IMR-90 (cell line): ENCODE data around the gene FIBCD1. TPM values are rescaled to one million over a fixed set of nuclear protein-coding genes. Genes with fewer than 3 reads are reported as not detected.

Experiments used
- ATAC-seq: fragments of 200-7000 bp; cut with Tn5 transposase; 2 replicates; pipeline ENCODE4 v1.9.1; 2020; ENCODE audit warnings: low read depth, mild to moderate bottlenecking, moderate library complexity
- BruUV-seq: library from RNA; stranded (reverse); fragments of 400-500 nt; replicated peaks from 2 replicates; lab custom pipeline; 2021; lab: Mats Ljungman, UMichigan
- CTCF ChIA-PET: fragments of 300-600 bp; formaldehyde crosslinking; extraction: SDS; loops from one replicate; lab custom pipeline; 2021; ENCODE audit warnings: antibody characterized with exemption; lab: Yijun Ruan, JAX
- POLR2A ChIA-PET: fragments of 300-600 bp; sonication (Branson Sonifier 250); formaldehyde crosslinking; loops from one replicate; lab custom pipeline; 2022; ENCODE audit warnings: antibody characterized with exemption; ENCODE audit not compliant: unreplicated experiment; lab: Charles Lee
- DNase-seq: peaks from one replicate; pipeline ENCODE4 v3.0.0; 2013
- H2AFZ ChIP-seq: replicated peaks from 2 replicates; pipeline ENCODE3; 2013; ENCODE audit warnings: low read length, mild to moderate bottlenecking; ENCODE audit not compliant: poor library complexity
- H2AK5ac ChIP-seq: 2 replicates; pipeline ENCODE4 v1.6.1; 2013; ENCODE audit warnings: low read depth, low read length, inconsistent platforms
- H2AK9ac ChIP-seq: replicated peaks from 2 replicates; pipeline ENCODE3; 2013; ENCODE audit warnings: mild to moderate bottlenecking, low read depth, low read length, moderate library complexity; ENCODE audit not compliant: poor library complexity
- H2BK120ac ChIP-seq: 2 replicates; pipeline ENCODE4 v1.6.1; 2013; ENCODE audit warnings: low read depth, low read length, inconsistent platforms
- H2BK15ac ChIP-seq: 3 replicates; pipeline ENCODE4 v1.6.1; 2013; ENCODE audit warnings: low read depth, low read length, inconsistent platforms
- H2BK20ac ChIP-seq: 2 replicates; pipeline ENCODE4 v1.6.1; 2013; ENCODE audit warnings: low read depth, mild to moderate bottlenecking, inconsistent platforms, low read length, moderate library complexity
- H2BK5ac ChIP-seq: 2 replicates; pipeline ENCODE4 v1.6.1; 2013; ENCODE audit warnings: mild to moderate bottlenecking, low read depth, low read length, inconsistent platforms; ENCODE audit not compliant: poor library complexity, severe bottlenecking
- H3K14ac ChIP-seq: replicated peaks from 2 replicates; pipeline ENCODE4 v1.6.1; 2013; ENCODE audit warnings: low read depth, low read length, inconsistent platforms
- H3K18ac ChIP-seq: 2 replicates; pipeline ENCODE4 v1.6.1; 2013; ENCODE audit warnings: low read depth, low read length, control low read depth
- H3K23ac ChIP-seq: 2 replicates; pipeline ENCODE4 v1.6.1; 2013; ENCODE audit warnings: low read depth, low read length, inconsistent platforms
- H3K27ac ChIP-seq: 2 replicates; pipeline ENCODE4 v1.5.1; 2013; ENCODE audit warnings: mild to moderate bottlenecking, control low read depth, low read length; ENCODE audit not compliant: insufficient read depth
- H3K27me3 ChIP-seq: 2 replicates; pipeline ENCODE4 v1.6.1; 2013; ENCODE audit warnings: low read length; ENCODE audit not compliant: control insufficient read depth, insufficient read depth
- H3K36me3 ChIP-seq: 2 replicates; pipeline ENCODE4 v1.6.1; 2013; ENCODE audit warnings: low read length, mixed read lengths; ENCODE audit not compliant: control insufficient read depth, insufficient read depth
- H3K4ac ChIP-seq: 2 replicates; pipeline ENCODE4 v1.6.1; 2013; ENCODE audit warnings: low read depth, low read length, inconsistent platforms
- H3K4me1 ChIP-seq: 2 replicates; pipeline ENCODE4 v1.6.1; 2013; ENCODE audit warnings: low read length, mixed read lengths; ENCODE audit not compliant: control insufficient read depth, insufficient read depth
- H3K4me2 ChIP-seq: 2 replicates; pipeline ENCODE4 v1.6.1; 2013; ENCODE audit warnings: low read depth, mild to moderate bottlenecking, control low read depth, low read length, moderate library complexity
- H3K4me3 ChIP-seq: 2 replicates; pipeline ENCODE4 v1.5.1; 2013; ENCODE audit warnings: low read depth, mild to moderate bottlenecking, control low read depth, low read length, moderate library complexity; ENCODE audit not compliant: insufficient read depth
- H3K56ac ChIP-seq: 2 replicates; pipeline ENCODE4 v1.6.1; 2013; ENCODE audit warnings: low read length, inconsistent platforms; ENCODE audit not compliant: insufficient read depth; ENCODE audit errors: extremely low read depth
- H3K79me1 ChIP-seq, 2 experiments: 2 replicates each; pipeline ENCODE4 v1.6.1; 2013; ENCODE audit warnings: low read length in 2 of 2, inconsistent platforms in 1 of 2, low read depth in 1 of 2
- H3K9ac ChIP-seq: 2 replicates; pipeline ENCODE4 v1.6.1; 2013; ENCODE audit warnings: low read depth, low read length, control low read depth
- H3K9me1 ChIP-seq: 2 replicates; pipeline ENCODE4 v1.6.1; 2013; ENCODE audit warnings: low read length, inconsistent platforms; ENCODE audit not compliant: insufficient read depth
- H3K9me3 ChIP-seq: 2 replicates; pipeline ENCODE4 v1.6.1; 2013; ENCODE audit warnings: low read length; ENCODE audit not compliant: control insufficient read depth, insufficient read depth
- H4K20me1 ChIP-seq: 2 replicates; pipeline ENCODE4 v1.6.1; 2013; ENCODE audit warnings: low read length, inconsistent platforms; ENCODE audit not compliant: insufficient read depth
- H4K5ac ChIP-seq: 2 replicates; pipeline ENCODE4 v1.6.1; 2013; ENCODE audit warnings: mild to moderate bottlenecking, low read depth, low read length, control low read depth
- H4K8ac ChIP-seq, 2 experiments: 2 replicates each; pipeline ENCODE4 v1.6.1; 2013; ENCODE audit warnings: low read depth in 2 of 2, low read length in 2 of 2, control low read depth in 1 of 2, inconsistent platforms in 1 of 2
- H4K91ac ChIP-seq: 2 replicates; pipeline ENCODE4 v1.6.1; 2013; ENCODE audit warnings: low read depth, low read length, inconsistent platforms; ENCODE audit not compliant: insufficient read depth
- BHLHE40 ChIP-seq: fragments of 150-350 bp; IDR thresholded peaks from 2 replicates; pipeline ENCODE4 v1.6.1; 2016; ENCODE audit warnings: mild to moderate bottlenecking, low read depth, low read length
- CEBPB ChIP-seq: IDR thresholded peaks from 2 replicates; pipeline ENCODE4 v1.6.1; 2012; ENCODE audit warnings: low read depth, low read length, improper control_type of control experiment
- CHD1 ChIP-seq: IDR thresholded peaks from 2 replicates; pipeline ENCODE4 v1.6.1; 2012; ENCODE audit warnings: low read depth, low read length, improper control_type of control experiment
- CTCF ChIP-seq: conservative IDR thresholded peaks from 2 replicates; pipeline ENCODE4 v1.5.1; 2012; ENCODE audit warnings: mild to moderate bottlenecking, low read depth, low read length, improper control_type of control experiment
- ELK1 ChIP-seq: fragments of 150-350 bp; IDR thresholded peaks from 2 replicates; pipeline ENCODE4 v1.6.1; 2016; ENCODE audit warnings: low read depth, mild to moderate bottlenecking, low read length, moderate library complexity, borderline replicate concordance
- MAZ ChIP-seq: IDR thresholded peaks from 2 replicates; pipeline ENCODE4 v1.6.1; 2012; ENCODE audit warnings: low read depth, mild to moderate bottlenecking, low read length, improper control_type of control experiment, moderate library complexity, borderline replicate concordance
- MXI1 ChIP-seq: IDR thresholded peaks from 2 replicates; pipeline ENCODE4 v1.6.1; 2012; ENCODE audit warnings: low read depth, mild to moderate bottlenecking, low read length, moderate library complexity, borderline replicate concordance
- NFE2L2 ChIP-seq: fragments of 150-350 bp; IDR thresholded peaks from 2 replicates; pipeline ENCODE4 v1.6.1; 2016; ENCODE audit warnings: low read depth, mild to moderate bottlenecking, low read length
- POLR2A ChIP-seq: IDR thresholded peaks from 2 replicates; pipeline ENCODE4 v1.6.1; 2012; ENCODE audit warnings: mild to moderate bottlenecking, low read depth, low read length
- RAD21 ChIP-seq: IDR thresholded peaks from 2 replicates; pipeline ENCODE4 v1.6.1; 2012; ENCODE audit warnings: low read length, improper control_type of control experiment
- RCOR1 ChIP-seq: IDR thresholded peaks from 2 replicates; pipeline ENCODE4 v1.6.1; 2012; ENCODE audit warnings: mild to moderate bottlenecking, low read length, improper control_type of control experiment; ENCODE audit not compliant: insufficient replicate concordance
- RFX5 ChIP-seq: IDR thresholded peaks from 2 replicates; pipeline ENCODE4 v1.8.0; 2012; ENCODE audit warnings: low read depth, mild to moderate bottlenecking, low read length, moderate library complexity
- SMC3 ChIP-seq: fragments of 150-350 bp; IDR thresholded peaks from 2 replicates; pipeline ENCODE4 v1.6.1; 2016; ENCODE audit warnings: low read depth, mild to moderate bottlenecking, antibody characterized with exemption, low read length, moderate library complexity
- USF2 ChIP-seq: fragments of 150-350 bp; IDR thresholded peaks from 2 replicates; pipeline ENCODE4 v1.6.1; 2017; ENCODE audit warnings: mild to moderate bottlenecking, antibody characterized with exemption, low read length, low read depth
- WGBS, 2 experiments: methylation state at CpG; one replicate each; pipeline versions ENCODE4 v1.1.5 to v1.1.7; 2013; ENCODE audit warnings: missing lambda C conversion rate in 2 of 2; ENCODE audit not compliant: insufficient read length in 1 of 2; ENCODE audit errors: extremely low coverage in 2 of 2; 5-methylcytosine and 5-hydroxymethylcytosine counted together
- dilution Hi-C: fragments of 300-500 bp; cut with HindIII; formaldehyde crosslinking; loops from one replicate; pipeline ENCODE4 v1.14.3; 2018; ENCODE audit warnings: low sequenced_read_pairs; ENCODE audit not compliant: unreplicated experiment
- in situ Hi-C: fragments of 300-500 bp; cut with MboI; formaldehyde crosslinking; loops from 3 replicates; pipeline ENCODE4 v1.14.3; 2019; ENCODE audit warnings: low sequenced_read_pairs, inconsistent platforms, mixed read lengths
- intact Hi-C: fragments of 100-400 bp; cut with micrococcal nuclease; formaldehyde crosslinking; loops from 2 replicates; pipeline ENCODE4 v1.10.0; 2022
- polyA plus RNA-seq, 3 experiments: library from polyadenylated mRNA; depleted of rRNA; stranded (reverse); fragments of >200 nt; gene quantifications; 2 replicates each; pipeline ENCODE4 v1.2.3, GENCODE V29; 2012; ENCODE audit warnings: low replicate concordance in 1 of 3
- total RNA-seq: library from RNA; depleted of rRNA; stranded (reverse); fragments of >200 nt; gene quantifications from 2 replicates; pipeline ENCODE4 v1.2.3, GENCODE V29; 2012

FIBCD1 gene
- total and polyA plus RNA-seq, 2 of the 4 experiments (the other 2 are of a cell fraction) = 1.1 to 10.1 TPM

- H3K56ac ChIP-seq = no peak overlapping the region
- ATAC-seq = no peak
- no peak overlapping the region for H2AFZ ChIP-seq
- no peak overlapping the region for H3K4me3 ChIP-seq
- H2BK5ac ChIP-seq = no peak overlapping the region
- no peak overlapping the region for H3K23ac ChIP-seq
- peaks cover 2% of the 10 kb centered on the region; the same call in 1 of the 2 replicates for H3K4me1 ChIP-seq
- no peaks in the 10 kb centered on the region for H3K27me3 ChIP-seq
- CTCF ChIA-PET = no interaction called here
- H3K79me1 ChIP-seq = peaks cover 44 to 80% of the 10 kb centered on the region in 2 experiments
- H4K91ac ChIP-seq = no peak overlapping the region
- H2BK15ac ChIP-seq = no peak overlapping the region
- intact Hi-C loops (no loop called here), in situ Hi-C loops (no loop called here), dilution Hi-C loops (no loop called here)
- peaks cover 42% of the 10 kb centered on the region for H4K20me1 ChIP-seq
- no peak overlapping the region for H2BK120ac ChIP-seq
- no peak overlapping the region for H3K9ac ChIP-seq
- no TSS peak for BruUV-seq
- H3K18ac ChIP-seq = no peak overlapping the region
- no peak overlapping the region for H3K4ac ChIP-seq
- no peak overlapping the region for H3K14ac ChIP-seq
- POLR2A ChIA-PET = no interaction called here
- H3K9me3 ChIP-seq = no peaks in the 10 kb centered on the region
- no peak overlapping the region for H3K27ac ChIP-seq
- no peak overlapping the region for H3K4me2 ChIP-seq
- H2AK9ac ChIP-seq = no peak overlapping the region
- no peak overlapping the region for H2BK20ac ChIP-seq
- no peaks in the 10 kb centered on the region for H3K9me1 ChIP-seq
- 98% methylated on average over 8 of the region's 15 CpGs; no CpG with 5 or more reads in 1 of the 2 experiments for WGBS, 2 experiments
- no peak for DNase-seq
- H3K36me3 ChIP-seq = peaks cover 67% of the 10 kb centered on the region
- H4K5ac ChIP-seq = no peak overlapping the region
- H2AK5ac ChIP-seq = no peak overlapping the region
- TF ChIP-seq RAD21 = no peak
- TF ChIP-seq SMC3 = no peak
- TF ChIP-seq MAZ = no peak
- no peak for TF ChIP-seq POLR2A
- TF ChIP-seq CTCF = no peak
- no peak for TF ChIP-seq MXI1
- TF ChIP-seq USF2 = no peak
- no peak for TF ChIP-seq CHD1
- no peak for TF ChIP-seq NFE2L2
- TF ChIP-seq RCOR1 = no peak
- no peak for TF ChIP-seq BHLHE40
- TF ChIP-seq RFX5 = no peak
- no peak for TF ChIP-seq ELK1
- TF ChIP-seq CEBPB = no peak
- no peak overlapping the region for H4K8ac ChIP-seq
Measured at GRCh38 chr9:130872093-130872492, 67.0 kb downstream of the FIBCD1 start.
